ENCODE data around the gene VMAC. TPM values are rescaled to one million over a fixed set of nuclear protein-coding genes. Genes with fewer than 3 reads are reported as not detected.
A peak's percentile ranks its signal among the peaks of the same experiment; 100 is the strongest.

The VMAC gene
- total and polyA plus RNA-seq, 2 of the 13 experiments (the other 11 are each of a cell fraction or from before 2014, with no cell fraction given) = 2.4 TPM

DNA sequence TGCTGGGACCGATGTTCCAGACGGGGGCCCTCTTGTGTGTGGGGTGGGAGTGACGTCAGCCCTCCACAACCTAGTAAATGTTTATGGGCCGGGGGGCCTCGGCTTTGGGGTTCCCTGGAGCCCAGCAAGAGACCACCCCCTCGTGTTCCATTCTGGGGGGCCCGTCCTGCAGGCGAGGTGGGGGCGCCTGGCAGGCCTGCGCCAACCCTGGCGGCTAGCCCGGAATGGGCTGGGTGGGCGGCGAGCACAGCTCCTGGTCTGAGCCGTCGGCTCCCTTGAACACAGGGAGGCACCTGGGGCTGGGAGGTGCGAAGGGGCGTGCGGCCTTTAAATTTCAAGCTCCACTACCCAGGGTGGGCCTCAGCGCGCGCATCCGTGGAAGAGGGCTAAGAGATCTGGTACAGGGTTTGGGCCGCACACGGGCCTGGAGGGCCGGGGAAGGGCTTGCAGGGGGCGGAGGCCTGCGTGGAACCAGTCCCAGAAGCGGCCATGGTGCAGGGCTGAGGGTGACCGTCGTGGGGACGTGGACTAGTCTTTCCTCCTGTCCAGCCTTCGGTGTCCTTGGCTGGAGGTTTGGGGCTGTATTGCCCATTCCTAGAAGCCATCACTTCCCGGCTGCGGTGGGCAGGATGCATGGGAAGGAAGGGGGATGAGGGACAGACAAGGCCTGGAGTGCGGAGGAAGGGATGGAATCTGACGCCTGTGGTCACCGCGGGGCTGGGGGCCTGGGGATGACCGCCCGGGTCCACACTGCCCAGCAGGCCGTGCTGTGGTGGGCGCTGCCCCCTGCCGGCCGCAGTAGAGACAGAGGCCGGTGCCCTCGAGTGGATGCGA is 12.5 kb upstream of the VMAC start (continued):
- no peak for TF ChIP-seq HNF1A (IDR thresholded peaks at IDR 0.05; ENCODE audit: low read depth)
- no peak for TF ChIP-seq HNF1A (CRISPR knock-in tag; IDR thresholded peaks at IDR 0.05; ENCODE audit: borderline replicate concordance)
- peak; percentile 42; the same call in 1 of the 2 replicates for TF ChIP-seq YEATS4 (CRISPR knock-in tag; IDR thresholded peaks at IDR 0.05; ENCODE audit: borderline replicate concordance)
- 0 out of 2 replicates have a peak, but pooled peaks have one; percentile 22 for TF ChIP-seq TOPORS (CRISPR knock-in tag; IDR thresholded peaks at IDR 0.05)
- no peak for TF ChIP-seq U2AF1 (optimal IDR thresholded peaks at IDR 0.05; ENCODE audit: low read depth, low read length)
- no peak for TF ChIP-seq ATRX (CRISPR knock-in tag; IDR thresholded peaks at IDR 0.05; ENCODE audit: borderline replicate concordance)
- TF ChIP-seq HOXA3 (CRISPR knock-in tag; IDR thresholded peaks at IDR 0.05) = 0 out of 2 replicates have a peak, but pooled peaks have one; percentile 70
- 0 out of 2 replicates have a peak, but pooled peaks have one; percentile 22 for TF ChIP-seq FLYWCH1 (CRISPR knock-in tag; IDR thresholded peaks at IDR 0.05)
- no peak; the same call in 1 of the 2 replicates for TF ChIP-seq NFE2L1 (CRISPR knock-in tag; IDR thresholded peaks at IDR 0.05; ENCODE audit: borderline replicate concordance)
- no peak for TF ChIP-seq ZNF44 (CRISPR knock-in tag; IDR thresholded peaks at IDR 0.05)
- no peak for TF ChIP-seq SCMH1 (CRISPR knock-in tag; IDR thresholded peaks at IDR 0.05; ENCODE audit: borderline replicate concordance)
- no peak for TF ChIP-seq ATAD3A (CRISPR knock-in tag; IDR thresholded peaks at IDR 0.05)
- no peak for TF ChIP-seq ZBTB8A (CRISPR knock-in tag; IDR thresholded peaks at IDR 0.05; ENCODE audit: borderline replicate concordance, low read depth)
- peak; percentile 25; the same call in 1 of the 2 replicates for TF ChIP-seq SAP130 (CRISPR knock-in tag; IDR thresholded peaks at IDR 0.05; ENCODE audit: low read depth)
- peak; percentile 91 for TF ChIP-seq PATZ1 (CRISPR knock-in tag; IDR thresholded peaks at IDR 0.05)
- no peak for TF ChIP-seq ATF5 (CRISPR knock-in tag; IDR thresholded peaks at IDR 0.05; ENCODE audit: low read depth)
- no peak for TF ChIP-seq CENPBD1 (CRISPR knock-in tag; IDR thresholded peaks at IDR 0.05; ENCODE audit: borderline replicate concordance, low read depth)
- TF ChIP-seq PRMT3 (CRISPR knock-in tag; IDR thresholded peaks at IDR 0.05; ENCODE audit: borderline replicate concordance, low read depth) = no peak
- TF ChIP-seq, protein P1, sequence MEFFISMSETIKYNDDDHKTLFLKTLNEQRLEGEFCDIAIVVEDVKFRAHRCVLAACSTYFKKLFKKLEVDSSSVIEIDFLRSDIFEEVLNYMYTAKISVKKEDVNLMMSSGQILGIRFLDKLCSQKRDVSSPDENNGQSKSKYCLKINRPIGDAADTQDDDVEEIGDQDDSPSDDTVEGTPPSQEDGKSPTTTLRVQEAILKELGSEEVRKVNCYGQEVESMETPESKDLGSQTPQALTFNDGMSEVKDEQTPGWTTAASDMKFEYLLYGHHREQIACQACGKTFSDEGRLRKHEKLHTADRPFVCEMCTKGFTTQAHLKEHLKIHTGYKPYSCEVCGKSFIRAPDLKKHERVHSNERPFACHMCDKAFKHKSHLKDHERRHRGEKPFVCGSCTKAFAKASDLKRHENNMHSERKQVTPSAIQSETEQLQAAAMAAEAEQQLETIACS (CRISPR knock-in tag; IDR thresholded peaks at IDR 0.05) = no peak; the same call in 1 of the 2 replicates
- TF ChIP-seq GPN1 (CRISPR knock-in tag; IDR thresholded peaks at IDR 0.05; ENCODE audit: borderline replicate concordance) = no peak
